ENCODE measurements around the gene PLCB4.
A peak's percentile ranks its signal among the peaks of the same experiment; 100 is the strongest.

The PLCB4 gene

GRCh38 chr20:9109566-9109965 lies 40.7 kb downstream of the PLCB4 start:
- DNase-seq = no peak

GRCh38 chr20:9110365-9110764 lies 41.5 kb downstream of the PLCB4 start:
- no peak for DNase-seq

GRCh38 chr20:9110916-9111432 lies 42.1 kb downstream of the PLCB4 start:
- no peak for DNase-seq

DNA sequence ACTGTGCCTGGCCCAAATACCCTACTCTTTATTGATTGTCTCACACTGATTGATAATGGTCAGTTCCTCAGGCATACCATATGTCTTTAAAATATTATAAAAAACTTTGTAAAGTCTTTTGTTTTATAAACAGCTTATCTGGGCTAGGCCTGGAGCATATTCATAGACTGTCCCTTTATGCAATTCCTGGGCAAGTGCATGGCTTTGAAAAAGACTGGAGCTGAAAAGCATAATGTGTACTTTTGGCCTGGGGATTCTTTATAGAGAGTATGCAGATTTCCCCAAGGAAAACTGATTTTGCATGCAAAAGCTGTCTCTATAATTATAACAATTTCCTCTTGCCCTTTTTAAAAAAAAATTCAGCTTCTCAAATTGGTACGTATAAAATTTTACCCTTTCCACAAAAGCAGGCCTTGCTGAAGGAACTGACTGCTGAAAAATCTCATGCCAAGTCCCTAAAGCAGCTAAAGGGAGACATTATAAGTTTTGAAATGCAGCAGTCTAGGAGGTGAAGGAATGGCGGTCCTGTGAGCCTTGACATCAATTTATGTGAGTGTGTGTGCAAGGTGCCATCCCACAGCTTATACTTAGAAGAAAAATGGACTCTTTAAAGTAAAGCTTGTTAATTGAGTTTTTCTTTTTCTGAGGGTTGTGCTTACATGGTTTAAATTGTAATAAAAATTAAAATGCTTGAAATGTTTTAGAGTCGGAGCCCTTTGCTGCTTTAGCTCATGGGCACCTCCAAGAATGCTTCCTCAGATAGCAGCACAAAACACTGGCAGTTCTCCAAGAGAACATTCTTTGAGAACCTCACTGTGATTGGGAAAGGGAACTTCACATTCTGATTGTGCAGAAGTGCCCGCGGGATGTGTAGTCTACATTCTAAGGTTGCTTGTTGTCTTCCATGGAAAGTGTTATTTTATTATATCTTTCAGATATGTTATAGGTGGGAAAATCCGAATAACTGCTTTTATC lies 43.9 kb downstream of the PLCB4 start:
- DNase-seq = no peak

GRCh38 chr20:9114709-9115108 lies 45.8 kb downstream of the PLCB4 start:
- DNase-seq = no peak

GRCh38 chr20:9117548-9117947 lies 48.7 kb downstream of the PLCB4 start:
- DNase-seq = no peak

- peak; percentile 35 for DNase-seq
These were observed 50.9 kb downstream of the PLCB4 start for GRCh38 chr20:9119776-9120175.

DNA sequence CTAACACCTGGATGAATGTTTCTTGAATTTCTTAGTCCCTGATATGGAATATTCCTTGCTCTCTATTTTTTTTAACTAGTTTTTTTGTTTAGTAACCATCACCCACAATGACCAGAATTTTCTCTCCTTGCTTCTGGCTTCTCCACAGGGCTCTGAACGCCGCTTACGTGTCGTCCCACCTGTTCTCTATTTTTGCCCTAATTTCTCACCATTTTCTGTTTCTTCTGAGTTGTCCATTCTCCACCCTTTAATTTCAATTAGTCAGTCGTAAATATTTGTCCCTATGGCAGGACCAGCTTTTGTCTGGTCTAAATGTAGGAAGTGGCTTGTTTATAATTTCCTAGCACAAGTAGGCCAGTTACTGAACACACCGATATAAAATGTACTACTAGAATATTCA lies 52.3 kb downstream of the PLCB4 start:
- DNase-seq = no peak

GRCh38 chr20:9122571-9122970 lies 53.7 kb downstream of the PLCB4 start:
- DNase-seq = no peak

DNA sequence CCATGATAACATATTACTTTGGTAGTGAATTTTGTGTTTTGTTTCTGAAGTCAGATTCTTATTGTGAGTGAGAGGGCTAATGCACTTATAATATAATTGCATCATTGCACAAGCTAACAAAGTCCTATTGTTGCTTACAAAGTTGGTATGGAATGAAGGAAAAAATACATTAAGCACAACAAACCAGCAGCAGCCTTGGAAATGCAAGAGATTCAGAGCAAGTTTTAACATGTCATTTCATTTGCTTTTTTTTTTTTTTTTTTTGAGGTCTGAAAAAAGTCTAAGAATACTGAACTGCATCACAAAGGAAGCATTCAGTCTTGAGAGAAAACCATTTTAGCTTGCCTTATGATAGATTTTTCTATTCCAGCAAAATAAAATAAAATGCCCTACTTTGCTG lies 57.6 kb downstream of the PLCB4 start:
- DNase-seq = no peak

- DNase-seq = no peak
These were observed 59.7 kb downstream of the PLCB4 start for GRCh38 chr20:9128568-9128967.

GRCh38 chr20:9129756-9130155 lies 60.9 kb downstream of the PLCB4 start:
- no peak for DNase-seq

DNA sequence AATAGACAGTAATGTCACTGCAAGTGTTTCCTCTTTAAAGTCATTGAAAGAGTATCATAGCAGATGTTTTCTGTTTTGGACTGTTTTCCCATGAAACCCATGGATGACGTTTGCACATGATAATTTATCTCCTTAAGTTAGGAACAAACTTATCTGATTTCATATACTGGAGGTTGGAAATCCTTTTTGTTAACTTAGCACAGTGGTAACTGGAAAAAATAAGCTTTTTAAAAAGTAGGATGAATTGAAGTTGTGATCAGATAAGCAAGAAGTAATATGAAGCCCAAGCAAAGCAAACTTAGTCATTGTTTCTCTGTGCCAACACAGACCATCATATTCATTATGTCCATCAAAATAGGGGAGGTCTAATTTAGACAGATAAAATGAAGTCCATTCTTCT lies 61.6 kb downstream of the PLCB4 start:
- DNase-seq = no peak

- DNase-seq = no peak
These were observed 63.0 kb downstream of the PLCB4 start for GRCh38 chr20:9131841-9132240.

GRCh38 chr20:9134346-9134745 lies 65.5 kb downstream of the PLCB4 start:
- DNase-seq = no peak

DNA sequence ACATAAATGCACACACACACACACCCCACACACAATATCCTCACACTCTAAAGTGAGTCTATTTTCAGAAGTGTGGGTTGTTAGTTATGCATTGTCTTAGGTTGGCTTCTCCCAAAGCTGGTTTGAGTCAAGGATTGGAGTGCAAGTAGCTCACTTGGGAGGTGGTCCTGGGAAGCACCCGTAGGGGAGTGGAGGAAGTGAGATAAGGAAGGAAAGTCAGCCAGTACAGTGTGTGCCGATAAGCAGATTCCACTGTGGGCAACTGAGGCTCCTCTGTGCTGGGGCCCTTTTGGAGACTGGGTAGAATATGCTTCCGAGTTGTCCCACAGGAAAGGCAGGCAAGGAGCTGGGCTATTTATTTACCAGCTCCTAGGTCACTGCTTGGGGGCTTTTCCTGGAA lies 67.2 kb downstream of the PLCB4 start:
- no peak for DNase-seq

DNA sequence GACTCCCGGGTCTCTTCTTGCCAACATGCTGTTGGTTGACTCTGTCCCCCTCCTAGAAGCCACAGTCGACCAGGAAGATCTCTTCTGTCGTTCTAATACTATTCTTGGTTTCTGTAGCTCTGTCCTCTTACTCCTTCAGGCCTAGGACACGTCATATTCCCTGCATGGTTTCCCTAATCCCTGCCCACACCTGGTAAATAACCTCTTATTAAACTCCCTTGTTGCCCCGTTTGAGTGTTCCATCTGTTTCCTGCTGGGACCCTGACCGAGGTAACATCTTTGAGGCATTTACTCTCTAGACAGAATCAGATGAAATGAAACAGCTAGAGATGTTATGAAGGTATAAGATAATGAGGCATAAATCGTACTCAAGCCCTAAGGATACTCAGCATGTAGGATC lies 68.1 kb downstream of the PLCB4 start:
- DNase-seq = no peak

DNA sequence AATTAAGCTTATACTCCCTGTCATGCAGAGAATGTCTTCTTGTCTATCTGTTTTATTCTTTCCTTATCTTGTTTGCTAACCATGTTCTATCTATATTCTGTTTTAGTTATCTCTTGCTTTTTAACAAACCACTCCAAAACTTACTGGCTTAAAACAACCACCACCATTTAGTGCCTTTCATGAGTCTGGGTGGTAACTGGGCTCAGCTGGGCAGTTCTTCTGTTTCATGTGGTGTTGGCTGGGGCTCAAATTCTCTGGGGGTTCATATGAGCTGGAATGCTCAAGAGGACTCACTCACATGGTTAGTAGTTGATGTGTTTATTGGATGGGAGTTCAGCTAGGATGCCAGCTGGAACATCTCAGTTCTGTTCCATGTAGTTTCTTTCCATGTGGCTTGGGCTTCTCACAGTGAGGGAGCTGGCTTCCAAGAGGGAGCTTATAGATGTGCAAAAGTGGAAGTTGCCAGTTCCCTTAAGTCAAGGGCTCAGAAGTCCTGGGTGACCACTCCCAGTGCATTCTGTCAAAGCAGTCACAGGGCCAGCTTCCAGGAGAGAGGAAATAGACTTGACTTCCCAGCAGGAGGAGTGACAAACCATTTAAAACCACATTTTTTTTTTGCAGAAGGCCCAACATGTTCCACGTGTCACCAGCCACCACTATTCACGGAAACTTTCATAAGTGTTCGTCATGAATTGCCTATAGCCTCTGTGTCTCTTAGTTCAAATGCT lies 70.4 kb downstream of the PLCB4 start:
- DNase-seq = no peak

DNA sequence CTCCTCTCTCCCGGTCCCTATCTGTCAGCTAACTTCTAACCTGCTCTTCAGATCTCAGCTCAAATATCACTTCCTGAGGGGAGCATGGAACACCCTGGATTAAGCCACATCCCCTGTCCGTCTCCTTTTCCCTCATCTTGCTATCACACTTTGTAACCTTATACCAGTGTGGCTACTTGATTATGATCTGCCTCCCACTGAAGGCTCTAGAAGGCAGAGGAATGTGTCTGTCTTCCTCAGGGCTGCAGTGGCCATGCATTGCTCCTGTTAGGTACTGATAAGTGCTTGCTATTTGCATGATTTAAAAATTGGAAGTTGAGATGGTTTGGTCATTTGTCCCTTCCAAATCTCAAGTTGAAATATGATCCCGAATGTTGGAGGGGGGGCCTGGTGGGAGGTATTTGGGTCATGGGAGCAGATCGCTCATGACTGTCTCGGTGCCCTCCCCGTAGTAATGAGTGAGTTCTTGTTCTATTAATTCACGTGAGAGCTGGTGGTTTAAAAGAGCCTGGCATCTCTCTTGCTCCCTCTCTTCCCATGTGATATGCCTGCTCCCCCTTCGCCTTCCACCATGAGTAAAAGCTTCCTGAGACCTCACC lies 71.4 kb downstream of the PLCB4 start:
- DNase-seq = no peak

GRCh38 chr20:9141070-9141469 lies 72.2 kb downstream of the PLCB4 start:
- DNase-seq = no peak

- DNase-seq = no peak
These were observed 73.0 kb downstream of the PLCB4 start for GRCh38 chr20:9141921-9142320.

DNA sequence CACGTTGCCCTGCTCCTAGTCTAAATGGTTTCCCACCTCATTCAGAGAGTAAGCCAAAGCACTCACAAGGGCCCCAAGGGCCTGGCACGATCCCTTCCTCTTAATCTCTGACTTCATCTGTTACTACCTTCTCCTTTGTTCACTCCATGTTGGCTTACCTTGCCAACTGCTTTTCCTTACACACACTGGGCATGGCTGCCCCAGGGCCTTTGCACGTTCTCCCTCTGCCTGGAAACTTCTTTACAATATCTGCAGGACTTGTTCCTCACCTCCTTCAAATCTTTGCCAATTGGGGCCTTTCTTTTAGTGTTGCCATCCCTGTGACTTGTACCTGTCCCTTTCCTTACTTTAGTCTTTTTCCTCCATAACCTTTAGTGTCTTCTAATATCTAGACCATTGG lies 73.9 kb downstream of the PLCB4 start:
- DNase-seq = no peak

- no peak for DNase-seq
These were observed 75.0 kb downstream of the PLCB4 start for GRCh38 chr20:9143926-9144325.

DNA sequence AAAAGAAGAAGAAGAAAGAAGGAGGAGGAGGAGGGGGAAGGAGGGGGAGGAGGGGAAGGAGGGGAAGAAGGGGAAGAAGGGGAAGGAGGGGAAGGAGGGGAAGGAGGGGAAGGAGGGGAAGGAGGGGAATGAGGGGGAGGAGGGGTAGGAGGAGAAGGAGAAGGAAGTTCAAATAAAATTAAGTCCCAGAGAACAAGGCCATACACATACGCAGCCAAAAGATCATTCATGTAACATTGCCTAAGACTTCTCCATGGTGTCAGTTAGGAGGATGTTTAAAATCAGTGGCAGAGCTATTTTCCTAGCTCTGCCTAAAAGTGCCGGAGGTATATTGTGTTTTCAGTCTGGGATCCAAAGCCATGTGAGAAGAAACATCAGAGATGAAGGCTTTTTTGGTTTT lies 75.8 kb downstream of the PLCB4 start:
- no peak for DNase-seq

Data from NCI-H1092 (cell line).